Measurements from ENCODE around the gene SIGLEC11.
"Not testable (repeated sequence)": the region's sequence is repeated elsewhere in the genome, so short reads cannot be mapped to it uniquely, and the experiment has no call there.

The SIGLEC11 gene

GRCh38 chr19:49958144-49958543, 2.8 kb downstream of the SIGLEC11 start:
- not testable (repeated sequence) for H3K4me3 ChIP-seq (ENCODE audit: low read length); H3K27ac ChIP-seq (ENCODE audit: low read length); H3K9me3 ChIP-seq (ENCODE audit: control insufficient read depth, low read depth, low read length); H3K27me3 ChIP-seq (ENCODE audit: control insufficient read depth, insufficient read depth, low read length); H3K9ac ChIP-seq (ENCODE audit: low read length); H3K36me3 ChIP-seq (ENCODE audit: control insufficient read depth, low read depth, low read length)
- peaks cover 16% of the 10 kb centered on the region for H3K4me1 ChIP-seq (ENCODE audit: control insufficient read depth, low read depth, low read length)

DNA sequence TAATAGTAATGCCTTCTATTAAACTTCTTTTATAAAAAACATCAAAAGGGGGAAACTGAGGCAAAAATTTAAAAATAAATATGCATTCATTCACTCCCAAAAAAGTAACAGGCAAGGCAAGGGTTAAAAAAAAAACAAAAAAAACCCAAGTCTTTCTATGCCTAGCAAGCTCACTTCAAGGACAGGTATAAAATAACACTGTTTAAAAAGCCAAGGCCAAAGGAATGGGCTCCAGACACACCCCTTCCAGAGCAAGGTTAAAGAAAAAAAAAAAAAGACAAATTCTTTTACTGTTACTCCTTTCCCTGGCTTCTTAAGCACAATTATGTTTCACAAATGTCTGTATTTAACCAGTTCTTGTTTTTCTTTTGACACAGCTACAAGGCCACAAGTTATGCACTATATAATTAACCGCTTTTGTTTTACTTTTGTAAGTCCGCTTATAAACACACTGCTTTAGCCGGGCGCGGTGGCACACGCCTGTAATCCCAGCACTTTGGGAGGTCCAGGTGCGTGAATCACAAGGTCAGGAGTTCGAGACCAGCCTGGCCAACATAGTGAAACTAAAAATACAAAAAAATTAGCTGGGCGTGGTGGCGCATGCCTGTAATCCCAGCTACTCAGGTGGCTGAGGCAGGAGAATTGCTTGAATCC, 3.6 kb downstream of the SIGLEC11 start:
- Histone ChIP-seq H3K9me3 (ENCODE audit: control insufficient read depth, low read depth, low read length) (no peaks in the 10 kb centered on the region), H3K36me3 (ENCODE audit: control insufficient read depth, low read depth, low read length) (no peaks in the 10 kb centered on the region), H3K4me3 (ENCODE audit: low read length) (no peak overlapping the region), H3K27me3 (ENCODE audit: control insufficient read depth, insufficient read depth, low read length) (no peaks in the 10 kb centered on the region), H3K4me1 (ENCODE audit: control insufficient read depth, low read depth, low read length) (peaks cover 16% of the 10 kb centered on the region), H3K27ac (ENCODE audit: low read length) (no peak overlapping the region), H3K9ac (ENCODE audit: low read length) (no peak overlapping the region)

- Histone ChIP-seq H3K9me3 (ENCODE audit: control insufficient read depth, low read depth, low read length) (no peaks in the 10 kb centered on the region), H3K4me3 (ENCODE audit: low read length) (no peak overlapping the region), H3K36me3 (ENCODE audit: control insufficient read depth, low read depth, low read length) (no peaks in the 10 kb centered on the region), H3K4me1 (ENCODE audit: control insufficient read depth, low read depth, low read length) (peaks cover 16% of the 10 kb centered on the region), H3K9ac (ENCODE audit: low read length) (no peak overlapping the region), H3K27me3 (ENCODE audit: control insufficient read depth, insufficient read depth, low read length) (no peaks in the 10 kb centered on the region), H3K27ac (ENCODE audit: low read length) (no peak overlapping the region)
Measured at GRCh38 chr19:49956115-49956495, 4.9 kb downstream of the SIGLEC11 start.

GRCh38 chr19:49954933-49955332, 6.0 kb downstream of the SIGLEC11 start:
- Histone ChIP-seq H3K4me1 (ENCODE audit: control insufficient read depth, low read depth, low read length) (peaks cover 16% of the 10 kb centered on the region), H3K9ac (ENCODE audit: low read length) (no peak overlapping the region), H3K36me3 (ENCODE audit: control insufficient read depth, low read depth, low read length) (no peaks in the 10 kb centered on the region), H3K27ac (ENCODE audit: low read length) (no peak overlapping the region), H3K27me3 (ENCODE audit: control insufficient read depth, insufficient read depth, low read length) (no peaks in the 10 kb centered on the region), H3K4me3 (ENCODE audit: low read length) (no peak overlapping the region), H3K9me3 (ENCODE audit: control insufficient read depth, low read depth, low read length) (no peaks in the 10 kb centered on the region)

DNA sequence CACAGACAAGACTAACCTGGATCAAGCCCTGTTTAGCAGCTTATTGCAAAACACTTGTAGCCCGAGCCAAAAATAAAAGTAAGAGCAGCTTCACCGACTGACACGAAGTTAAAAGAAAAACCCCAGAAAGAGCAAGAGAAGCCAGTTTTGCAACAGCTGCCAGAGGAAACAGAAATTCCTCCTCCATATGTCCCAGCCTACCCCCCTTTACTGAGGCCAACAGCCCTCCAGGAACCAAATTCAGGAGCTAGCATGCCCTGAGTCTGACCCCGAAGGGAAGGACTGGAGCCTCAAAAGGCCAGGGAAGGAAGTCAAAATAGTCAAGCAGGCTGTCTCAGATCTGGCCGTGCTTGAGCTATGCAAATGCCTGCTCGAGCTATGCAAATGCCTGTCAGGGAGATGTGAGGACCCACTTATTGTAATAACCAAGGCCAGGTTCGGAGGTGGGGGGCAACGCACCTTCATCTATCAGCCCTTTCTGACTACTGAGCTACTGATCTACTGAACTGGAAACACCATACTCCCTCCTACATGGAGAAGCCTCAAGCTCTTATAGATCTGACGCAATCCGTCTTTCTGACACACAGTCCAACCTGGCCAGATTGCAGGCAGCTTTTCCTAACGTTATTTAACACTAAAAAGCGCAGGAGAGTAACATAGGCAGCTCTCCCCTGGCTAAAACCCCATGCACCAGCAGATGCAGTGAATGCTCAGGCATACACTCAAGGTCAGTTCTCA, 6.7 kb downstream of the SIGLEC11 start:
- H3K36me3 ChIP-seq (ENCODE audit: control insufficient read depth, low read depth, low read length), result no peaks in the 10 kb centered on the region
- no peak overlapping the region for H3K27ac ChIP-seq (ENCODE audit: low read length)
- no peaks in the 10 kb centered on the region for H3K27me3 ChIP-seq (ENCODE audit: control insufficient read depth, insufficient read depth, low read length)
- H3K4me1 ChIP-seq (ENCODE audit: control insufficient read depth, low read depth, low read length), result peaks cover 16% of the 10 kb centered on the region
- no peak overlapping the region for H3K9ac ChIP-seq (ENCODE audit: low read length)
- no peaks in the 10 kb centered on the region for H3K9me3 ChIP-seq (ENCODE audit: control insufficient read depth, low read depth, low read length)
- H3K4me3 ChIP-seq (ENCODE audit: low read length), result no peak overlapping the region

- H3K9ac ChIP-seq (ENCODE audit: low read length), result no peak overlapping the region
- no peaks in the 10 kb centered on the region for H3K27me3 ChIP-seq (ENCODE audit: control insufficient read depth, insufficient read depth, low read length)
- H3K4me1 ChIP-seq (ENCODE audit: control insufficient read depth, low read depth, low read length), result peaks cover 16% of the 10 kb centered on the region
- H3K27ac ChIP-seq (ENCODE audit: low read length), result no peak overlapping the region
- no peaks in the 10 kb centered on the region for H3K9me3 ChIP-seq (ENCODE audit: control insufficient read depth, low read depth, low read length)
- no peak overlapping the region for H3K4me3 ChIP-seq (ENCODE audit: low read length)
- H3K36me3 ChIP-seq (ENCODE audit: control insufficient read depth, low read depth, low read length), result no peaks in the 10 kb centered on the region
Measured at GRCh38 chr19:49953416-49953815, 7.6 kb downstream of the SIGLEC11 start.

DNA sequence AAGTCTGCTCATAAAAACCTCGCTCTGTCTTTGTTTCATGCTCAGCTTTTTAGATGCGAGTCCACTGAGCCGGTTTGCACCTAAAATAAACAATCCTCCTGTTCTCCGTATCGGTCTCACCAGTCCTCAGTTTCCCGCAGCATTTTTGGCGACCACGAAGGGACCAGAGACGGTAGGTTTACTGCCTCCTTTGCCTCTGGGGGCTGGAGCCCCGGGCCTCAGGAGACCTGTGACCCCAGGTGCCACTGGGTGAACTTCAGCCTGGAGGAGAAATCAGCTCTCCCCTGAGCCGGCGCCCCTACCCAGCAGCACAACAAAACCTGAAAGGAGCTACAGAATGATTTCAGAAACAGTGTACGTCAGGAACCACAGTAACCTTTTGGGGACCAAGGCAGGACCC, 8.1 kb downstream of the SIGLEC11 start:
- Histone ChIP-seq H3K27me3 (ENCODE audit: control insufficient read depth, insufficient read depth, low read length) (no peaks in the 10 kb centered on the region), H3K9me3 (ENCODE audit: control insufficient read depth, low read depth, low read length) (no peaks in the 10 kb centered on the region), H3K36me3 (ENCODE audit: control insufficient read depth, low read depth, low read length) (no peaks in the 10 kb centered on the region), H3K9ac (ENCODE audit: low read length) (no peak overlapping the region), H3K4me1 (ENCODE audit: control insufficient read depth, low read depth, low read length) (peaks cover 14% of the 10 kb centered on the region), H3K4me3 (ENCODE audit: low read length) (no peak overlapping the region), H3K27ac (ENCODE audit: low read length) (no peak overlapping the region)

- no peaks in the 10 kb centered on the region for H3K27me3 ChIP-seq (ENCODE audit: control insufficient read depth, insufficient read depth, low read length)
- no peaks in the 10 kb centered on the region for H3K36me3 ChIP-seq (ENCODE audit: control insufficient read depth, low read depth, low read length)
- no peak overlapping the region for H3K9ac ChIP-seq (ENCODE audit: low read length)
- H3K4me3 ChIP-seq (ENCODE audit: low read length), result no peak overlapping the region
- H3K27ac ChIP-seq (ENCODE audit: low read length), result no peak overlapping the region
- H3K9me3 ChIP-seq (ENCODE audit: control insufficient read depth, low read depth, low read length), result no peaks in the 10 kb centered on the region
- H3K4me1 ChIP-seq (ENCODE audit: control insufficient read depth, low read depth, low read length), result peaks cover 11% of the 10 kb centered on the region
Measured at GRCh38 chr19:49952479-49952836, 8.5 kb downstream of the SIGLEC11 start.

- Histone ChIP-seq H3K36me3 (ENCODE audit: control insufficient read depth, low read depth, low read length) (no peaks in the 10 kb centered on the region), H3K27me3 (ENCODE audit: control insufficient read depth, insufficient read depth, low read length) (no peaks in the 10 kb centered on the region), H3K9ac (ENCODE audit: low read length) (no peak overlapping the region), H3K4me1 (ENCODE audit: control insufficient read depth, low read depth, low read length) (peaks cover 6% of the 10 kb centered on the region), H3K9me3 (ENCODE audit: control insufficient read depth, low read depth, low read length) (no peaks in the 10 kb centered on the region), H3K27ac (ENCODE audit: low read length) (no peak overlapping the region), H3K4me3 (ENCODE audit: low read length) (no peak overlapping the region)
Measured at GRCh38 chr19:49951806-49952478, 9.0 kb downstream of the SIGLEC11 start.

DNA sequence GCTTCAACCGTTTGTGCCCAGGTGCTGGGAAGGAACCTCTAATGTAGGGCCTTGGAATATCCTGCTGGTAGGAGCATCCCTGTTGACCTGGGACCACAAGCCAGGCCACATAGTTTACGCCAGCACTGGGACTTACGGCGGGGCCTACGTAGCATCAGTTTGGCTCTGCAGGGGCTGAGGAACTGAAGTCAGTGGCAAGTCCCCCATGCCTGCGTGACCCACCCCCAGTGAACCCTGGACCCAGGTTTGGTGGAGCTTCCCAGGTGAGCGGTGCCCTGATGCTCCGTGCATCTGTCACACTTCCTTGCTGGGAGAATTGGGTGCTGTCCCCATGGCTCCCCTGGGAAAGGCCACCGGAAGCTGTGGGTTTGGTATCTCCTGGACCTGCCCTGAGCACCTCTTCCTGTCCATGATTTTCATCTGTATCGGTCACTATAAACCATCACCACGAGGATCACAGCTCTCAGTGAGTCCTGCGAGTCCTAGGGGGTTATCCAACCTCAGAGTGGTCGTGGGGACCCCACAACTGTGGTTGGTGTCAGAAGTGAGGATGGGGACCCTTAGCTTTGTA, 9.9 kb downstream of the SIGLEC11 start:
- H3K9ac ChIP-seq (ENCODE audit: low read length), result no peak overlapping the region
- no peak overlapping the region for H3K27ac ChIP-seq (ENCODE audit: low read length)
- H3K9me3 ChIP-seq (ENCODE audit: control insufficient read depth, low read depth, low read length), result no peaks in the 10 kb centered on the region
- H3K36me3 ChIP-seq (ENCODE audit: control insufficient read depth, low read depth, low read length), result no peaks in the 10 kb centered on the region
- no peaks in the 10 kb centered on the region for H3K27me3 ChIP-seq (ENCODE audit: control insufficient read depth, insufficient read depth, low read length)
- peaks cover 6% of the 10 kb centered on the region for H3K4me1 ChIP-seq (ENCODE audit: control insufficient read depth, low read depth, low read length)
- H3K4me3 ChIP-seq (ENCODE audit: low read length), result no peak overlapping the region

DNA sequence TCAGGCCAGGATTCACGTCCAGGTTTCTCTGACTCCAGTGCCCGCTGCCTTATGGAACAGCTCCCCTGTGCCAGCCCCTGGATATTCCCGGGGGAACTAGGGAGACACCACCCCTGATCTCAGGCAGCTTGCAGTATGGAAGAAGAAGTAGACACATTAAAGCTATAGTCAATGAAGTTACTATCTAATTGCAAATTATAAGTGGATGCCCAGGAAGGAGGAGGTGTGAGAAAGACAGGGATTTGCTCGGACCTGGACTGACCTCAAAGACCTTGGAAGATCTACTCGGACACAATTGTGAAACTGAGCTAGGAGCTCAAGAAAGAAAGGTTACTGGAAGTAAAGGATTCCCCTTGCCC, 10.4 kb downstream of the SIGLEC11 start:
- Histone ChIP-seq H3K4me1 (ENCODE audit: control insufficient read depth, low read depth, low read length) (peaks cover 6% of the 10 kb centered on the region), H3K27me3 (ENCODE audit: control insufficient read depth, insufficient read depth, low read length) (no peaks in the 10 kb centered on the region), H3K9me3 (ENCODE audit: control insufficient read depth, low read depth, low read length) (no peaks in the 10 kb centered on the region), H3K36me3 (ENCODE audit: control insufficient read depth, low read depth, low read length) (no peaks in the 10 kb centered on the region), H3K27ac (ENCODE audit: low read length) (no peak overlapping the region), H3K9ac (ENCODE audit: low read length) (no peak overlapping the region), H3K4me3 (ENCODE audit: low read length) (no peak overlapping the region)
